HG02870 (cell line): ENCODE data around the gene COX4I1.

Source experiments
- ATAC-seq: cut with Tn5 transposase; IDR thresholded peaks from one replicate; pipeline ENCODE4 v1.9.1; 2021; ENCODE audit warnings: mild to moderate bottlenecking, moderate library complexity; ENCODE audit not compliant: unreplicated experiment

The COX4I1 gene

DNA sequence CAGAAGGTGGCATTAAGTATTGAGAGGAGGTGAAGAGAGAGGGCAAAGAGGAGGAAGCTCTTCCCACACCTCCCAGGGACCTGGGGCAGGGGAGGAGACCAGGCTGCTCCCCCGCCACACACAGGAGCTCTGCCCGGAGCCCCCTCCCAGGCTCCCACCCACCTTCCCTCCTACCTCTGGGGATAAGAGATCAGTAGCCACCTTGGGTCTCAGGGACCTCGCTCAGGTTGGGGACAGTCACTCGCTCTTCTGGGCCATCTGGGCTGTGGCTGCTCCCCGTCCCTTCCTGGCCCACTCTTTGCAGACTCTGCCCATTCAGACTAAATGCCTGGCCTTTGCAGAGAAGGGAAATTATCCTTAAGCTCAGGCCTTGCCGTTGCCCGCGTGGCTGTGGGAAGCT is 33.7 kb upstream of the COX4I1 start:
- no peak for ATAC-seq

DNA sequence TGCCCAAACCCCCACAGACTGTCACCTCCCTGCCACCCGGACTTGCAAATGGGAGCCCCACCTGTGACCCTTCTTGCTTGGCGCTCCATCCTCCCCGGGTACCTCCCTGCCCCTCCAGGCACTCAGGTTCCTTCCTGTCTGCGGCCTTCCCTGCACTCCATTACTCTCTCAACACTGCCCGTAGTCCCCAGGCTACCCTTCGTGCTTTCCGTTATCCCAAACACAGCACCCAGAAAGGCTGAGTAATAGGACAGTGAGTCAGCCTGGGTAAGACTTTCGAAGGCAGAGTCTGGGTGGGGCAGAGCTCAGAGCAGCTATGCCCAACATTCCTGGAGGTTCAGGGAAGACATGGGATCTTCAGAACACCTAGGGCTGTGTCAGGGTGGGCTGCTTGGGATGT is 32.0 kb upstream of the COX4I1 start:
- no peak for ATAC-seq

DNA sequence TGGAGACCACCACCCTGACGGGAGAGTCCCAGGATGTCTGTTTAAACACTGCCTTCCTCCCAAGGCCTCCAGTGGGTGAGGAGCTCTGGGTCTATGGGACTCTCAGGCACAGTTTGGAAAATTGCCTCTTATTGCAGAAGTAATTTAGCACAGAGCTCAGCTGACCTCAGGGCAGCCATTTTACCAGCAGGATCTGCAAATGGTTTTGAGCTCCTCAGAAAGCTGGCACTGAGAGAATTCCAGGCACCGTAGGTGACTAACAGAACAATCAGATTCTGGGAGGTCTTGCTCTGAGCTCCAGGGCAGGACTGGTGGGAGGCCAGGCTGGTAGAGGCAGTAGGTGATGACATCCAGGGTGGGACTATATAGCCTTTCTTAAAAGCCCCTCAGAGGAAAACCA is 31.3 kb upstream of the COX4I1 start:
- no peak for ATAC-seq

DNA sequence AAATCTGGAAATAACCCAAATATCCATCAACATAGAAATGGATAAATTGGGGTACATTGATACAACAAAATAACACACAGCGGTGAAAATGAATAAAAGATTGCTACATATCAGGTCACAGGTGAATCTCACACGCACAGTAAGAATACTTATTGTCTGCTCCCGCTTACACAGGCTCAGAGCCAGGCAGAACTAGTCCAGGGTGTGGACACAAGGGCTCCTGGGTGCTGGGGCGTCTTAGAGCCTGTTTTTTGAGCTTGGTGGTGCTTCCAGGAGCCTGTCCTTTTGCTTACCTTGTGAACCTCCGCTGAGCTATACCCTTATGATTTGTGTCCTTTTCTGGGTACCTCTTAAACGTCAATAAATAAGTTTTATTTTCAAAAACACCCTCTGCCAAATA is 28.8 kb upstream of the COX4I1 start:
- ATAC-seq: no peak

DNA sequence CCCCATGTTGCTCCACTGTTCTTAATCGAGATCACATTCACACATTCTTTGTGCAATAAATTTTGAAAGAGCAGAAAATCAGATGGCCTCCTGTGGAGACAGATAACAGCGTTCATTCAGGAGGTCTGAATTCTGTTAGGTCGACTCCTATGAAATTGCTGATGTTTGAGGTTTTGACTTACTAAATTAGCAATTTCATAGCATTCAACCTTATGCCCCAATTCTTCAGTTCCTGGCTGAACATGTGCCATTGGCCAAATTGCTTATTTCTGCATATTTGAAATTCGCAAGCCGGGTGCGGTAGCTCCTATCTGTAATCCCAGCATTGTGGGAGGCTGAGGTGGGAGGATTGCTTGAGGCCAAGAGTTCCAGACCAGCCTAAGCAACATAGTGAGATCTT is 26.5 kb upstream of the COX4I1 start:
- ATAC-seq: no peak

DNA sequence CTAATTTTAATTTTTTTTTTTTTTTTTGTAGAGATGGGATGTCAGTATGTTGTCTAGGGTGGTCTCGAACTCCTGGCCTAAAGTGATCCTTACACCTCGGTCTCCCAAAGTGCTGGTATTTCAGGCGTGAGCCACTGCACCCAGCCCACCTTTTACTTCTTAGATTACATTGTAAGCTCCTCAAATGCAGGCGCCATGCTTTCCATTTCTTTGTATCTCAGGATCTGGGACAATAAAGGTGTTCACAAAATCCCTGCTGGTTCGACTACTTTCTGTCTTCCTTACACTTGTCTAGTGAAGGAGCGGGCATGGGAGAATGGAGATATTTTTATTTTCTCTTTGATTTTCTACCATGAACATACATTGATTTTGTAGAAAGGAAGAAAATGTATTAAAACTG is 25.4 kb upstream of the COX4I1 start:
- no peak for ATAC-seq

DNA sequence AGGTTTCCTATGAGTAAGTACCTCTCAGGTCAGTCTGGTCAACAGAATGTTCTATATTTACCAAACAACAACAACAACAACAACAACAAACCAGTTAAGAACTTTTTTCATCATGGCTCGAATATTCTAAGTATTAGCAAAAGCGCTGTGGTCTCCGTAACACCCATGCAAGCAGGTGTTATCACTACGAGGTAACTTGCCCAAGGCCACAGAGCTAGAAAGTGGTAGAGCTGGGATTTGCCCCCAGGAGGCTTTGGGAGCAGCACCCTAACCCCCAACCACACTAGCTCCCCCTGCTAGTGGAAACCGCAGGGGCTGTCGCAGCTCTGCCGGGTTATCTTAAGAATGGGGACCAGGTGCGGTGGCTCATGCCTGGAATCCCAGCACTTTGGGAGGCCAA is 24.7 kb upstream of the COX4I1 start:
- no peak for ATAC-seq

DNA sequence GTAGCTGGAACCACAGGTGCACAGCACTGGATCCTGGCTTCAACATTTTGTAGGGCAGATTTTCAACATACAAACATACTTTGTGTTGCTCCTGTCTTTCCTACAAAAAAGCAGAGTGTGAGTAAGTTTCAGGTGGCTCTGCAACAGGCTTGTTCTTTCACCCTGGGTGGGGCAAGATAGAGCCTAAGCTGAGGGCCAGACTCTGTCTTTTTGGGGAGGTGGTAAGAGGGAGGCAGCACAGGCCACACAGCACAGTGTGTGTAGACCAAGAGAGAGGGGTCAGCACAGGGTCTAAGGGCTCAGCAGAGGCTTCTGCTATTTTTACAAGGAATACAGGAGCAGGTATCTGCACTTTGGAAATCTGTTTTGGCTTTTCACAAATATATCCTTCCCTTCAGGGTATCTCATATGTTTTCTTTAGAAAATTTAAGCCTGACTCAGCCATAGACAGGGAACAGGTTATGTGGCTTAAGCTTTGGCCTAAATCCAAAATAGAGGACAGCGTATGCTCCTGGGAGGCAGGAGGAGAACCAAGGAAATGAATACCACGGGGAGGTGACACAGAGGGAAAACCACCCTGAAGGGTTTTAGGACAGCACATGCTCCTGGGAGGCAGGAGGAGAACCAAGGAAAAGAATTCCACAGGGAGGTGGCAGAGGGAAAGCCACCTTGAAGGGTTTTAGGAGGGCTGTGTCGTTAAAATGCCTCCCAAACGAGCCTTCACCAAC is 21.7 kb upstream of the COX4I1 start:
- no peak for ATAC-seq

DNA sequence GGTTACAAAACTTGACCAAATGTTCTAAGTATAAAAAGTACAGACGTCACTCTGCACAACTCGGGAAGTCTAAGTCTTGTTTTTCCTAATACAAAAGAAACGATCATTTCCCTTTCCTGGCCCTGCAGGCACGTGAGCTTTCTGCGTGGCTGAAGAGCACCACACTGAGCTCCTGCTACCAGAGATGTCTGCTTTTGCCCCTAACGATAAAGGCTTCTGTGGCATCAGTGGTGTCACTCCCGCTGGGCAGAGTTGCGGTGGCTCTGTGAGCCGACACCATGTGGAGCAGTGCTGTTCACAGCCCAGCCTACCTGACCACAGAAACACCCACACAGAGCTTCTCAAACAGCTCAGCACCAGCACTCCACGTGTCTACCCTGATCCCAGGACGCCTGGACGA is 20.6 kb upstream of the COX4I1 start:
- ATAC-seq: no peak

DNA sequence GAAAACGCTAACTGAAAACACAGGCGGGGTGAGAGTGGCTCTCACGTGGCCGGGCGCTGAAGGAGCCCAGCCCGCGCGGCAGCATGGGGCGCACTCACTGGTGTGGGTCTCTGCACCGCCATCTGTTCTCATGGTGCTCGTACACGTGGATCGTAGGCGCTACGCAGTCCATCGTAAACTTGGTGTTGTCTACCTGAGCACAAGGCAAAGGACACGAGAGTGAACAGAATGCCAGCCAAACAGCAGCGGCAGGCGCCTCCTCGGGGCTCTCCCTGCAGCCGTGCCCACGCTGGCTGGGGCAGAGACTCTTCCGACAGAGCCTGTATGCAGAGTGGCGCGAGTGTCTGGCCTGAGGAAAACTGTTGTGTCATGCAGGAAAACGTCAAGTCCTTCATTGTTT is 19.2 kb upstream of the COX4I1 start:
- no peak for ATAC-seq

DNA sequence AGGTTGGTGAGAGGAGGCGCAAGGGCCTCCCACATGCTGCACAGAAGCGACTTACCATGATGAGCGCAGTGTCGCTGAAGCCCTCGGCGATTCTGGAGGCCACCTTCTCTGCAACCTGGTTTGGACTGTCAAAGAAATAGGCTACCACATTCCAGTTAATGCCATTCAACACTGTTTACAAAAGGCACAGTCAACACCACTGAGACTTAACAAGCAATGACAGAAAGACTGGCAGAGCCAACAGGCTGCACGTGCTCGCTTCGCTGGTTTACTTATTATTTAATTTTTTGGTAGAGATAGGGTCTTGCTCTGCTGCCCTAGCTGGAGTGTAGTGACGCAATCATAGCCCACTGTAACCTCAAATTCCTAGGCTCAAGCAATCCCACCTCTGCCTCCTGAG is 18.3 kb upstream of the COX4I1 start:
- ATAC-seq: no peak

DNA sequence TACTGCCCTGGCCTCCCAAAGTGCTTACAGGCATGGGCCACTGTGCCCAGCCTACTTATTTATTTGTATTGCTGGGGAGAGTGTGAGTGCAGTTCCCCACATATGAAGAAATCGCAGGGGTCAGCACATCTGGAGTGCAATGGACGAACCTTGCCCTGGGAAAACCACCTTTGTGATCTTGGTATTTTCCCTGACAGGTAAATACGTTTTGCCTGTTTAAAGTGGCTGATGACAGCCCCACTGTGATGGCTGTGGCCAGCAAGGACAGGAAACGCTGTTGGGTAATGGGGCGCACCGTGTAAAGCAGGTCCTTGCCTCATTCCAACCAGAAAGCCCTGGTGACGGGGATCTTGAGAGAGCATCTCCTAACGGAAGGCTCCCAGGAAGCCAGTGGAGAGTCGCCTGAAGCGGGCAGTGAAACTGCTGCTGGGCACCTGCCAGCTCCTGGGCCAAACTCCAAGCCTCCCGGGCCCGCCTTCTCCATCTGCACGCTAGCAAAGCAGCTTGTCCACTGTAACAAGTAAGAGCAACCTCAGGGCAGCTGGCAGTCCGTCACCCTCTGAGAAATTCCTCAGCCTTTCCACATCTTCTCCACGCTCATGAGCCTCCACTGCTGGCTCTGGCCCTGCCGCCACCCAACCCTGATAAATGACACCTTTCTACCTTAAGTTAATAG is 17.7 kb upstream of the COX4I1 start:
- ATAC-seq: no peak

DNA sequence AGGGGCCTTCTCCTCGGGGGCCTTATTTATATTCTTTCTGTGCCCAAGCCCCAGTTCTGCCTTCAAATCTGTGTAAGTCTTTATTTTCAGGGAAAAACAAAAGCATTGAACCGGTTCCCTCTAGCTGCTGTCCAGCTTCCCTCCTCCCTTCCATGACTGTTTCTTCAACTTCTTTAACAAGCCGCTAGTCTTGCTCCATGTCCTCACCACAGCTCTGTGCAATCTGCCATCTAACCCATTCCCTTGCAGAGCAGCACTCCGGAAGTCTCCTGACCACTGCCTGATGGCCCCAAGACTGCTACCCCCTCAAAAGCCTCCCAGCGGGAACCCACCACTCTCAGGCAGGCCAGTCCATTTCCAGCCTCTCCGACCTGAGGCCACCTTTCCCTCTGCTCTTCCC is 17.0 kb upstream of the COX4I1 start:
- no peak for ATAC-seq

DNA sequence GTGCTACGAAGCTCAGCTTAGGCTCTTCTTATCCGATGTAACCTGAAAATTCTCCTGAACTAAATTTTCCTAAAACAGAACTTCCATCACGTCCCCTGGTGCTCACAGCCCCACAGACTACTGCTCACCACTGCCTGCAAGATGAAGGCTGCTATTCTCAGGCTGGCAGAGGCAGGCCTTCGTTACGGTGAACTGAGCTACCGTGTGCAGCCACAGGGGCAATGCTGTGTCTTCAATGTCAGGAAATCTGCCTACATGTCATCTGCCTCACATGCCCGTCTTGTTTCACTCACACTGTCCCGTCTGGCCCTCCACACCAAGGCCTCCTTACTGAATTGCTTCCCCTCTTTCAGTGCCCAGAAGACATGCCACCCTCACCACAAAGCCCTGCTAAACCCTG is 16.1 kb upstream of the COX4I1 start:
- no peak for ATAC-seq

DNA sequence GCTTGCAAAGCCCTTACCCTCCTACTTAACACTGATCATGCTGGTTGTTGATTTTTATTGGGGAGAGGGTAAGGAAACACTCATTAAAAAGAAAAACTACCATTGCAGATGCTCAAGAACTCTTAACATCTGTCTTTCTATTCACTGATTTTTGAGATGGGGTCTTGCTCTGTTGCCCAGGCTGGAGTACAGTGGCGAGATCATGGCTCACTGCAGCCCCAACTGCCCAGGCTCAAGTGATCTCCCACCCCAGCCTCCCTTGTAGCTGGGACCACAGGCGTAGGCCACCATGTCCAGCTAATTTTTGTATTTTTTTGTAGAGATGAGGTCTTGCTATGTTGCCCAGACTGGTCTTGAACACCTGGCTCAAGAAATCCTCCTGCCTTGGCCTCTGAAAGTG is 14.7 kb upstream of the COX4I1 start:
- ATAC-seq: no peak

DNA sequence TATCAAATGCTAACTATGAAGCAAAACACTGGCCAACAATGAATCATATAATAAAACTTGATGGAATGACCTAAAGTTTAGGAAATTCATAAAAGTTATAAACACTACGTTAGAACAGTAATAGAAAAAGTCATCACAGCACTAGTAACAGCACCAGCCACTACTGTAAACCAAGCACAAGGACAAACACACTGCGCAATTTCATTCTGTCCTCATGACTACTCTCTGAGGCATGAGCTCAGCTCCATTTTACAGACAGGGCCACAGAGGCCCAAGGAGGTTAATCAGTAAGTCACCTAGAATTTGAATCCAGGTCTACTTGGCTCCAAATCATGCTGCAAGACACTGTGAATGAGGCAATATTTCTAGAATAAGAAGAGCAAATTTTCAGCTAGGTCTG is 13.6 kb upstream of the COX4I1 start:
- ATAC-seq: no peak

DNA sequence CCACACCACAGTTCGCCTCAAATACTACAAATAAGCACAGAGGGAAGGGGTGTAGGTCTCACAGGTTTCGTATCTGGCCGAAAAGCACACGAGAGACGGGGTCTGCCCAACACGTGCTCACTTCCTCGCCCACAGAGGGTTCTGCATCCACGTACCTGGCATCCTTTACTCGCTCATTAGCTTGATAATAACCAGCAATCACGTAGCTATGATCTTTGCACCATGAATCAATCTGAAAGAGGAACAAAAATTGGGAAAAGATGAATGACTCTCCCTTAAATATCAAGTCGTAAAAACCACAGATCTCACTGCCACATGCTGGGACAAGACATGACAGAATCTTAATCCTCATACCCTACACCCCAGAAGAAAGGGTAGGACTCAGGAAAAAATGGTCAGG is 10.7 kb upstream of the COX4I1 start:
- ATAC-seq: no peak

DNA sequence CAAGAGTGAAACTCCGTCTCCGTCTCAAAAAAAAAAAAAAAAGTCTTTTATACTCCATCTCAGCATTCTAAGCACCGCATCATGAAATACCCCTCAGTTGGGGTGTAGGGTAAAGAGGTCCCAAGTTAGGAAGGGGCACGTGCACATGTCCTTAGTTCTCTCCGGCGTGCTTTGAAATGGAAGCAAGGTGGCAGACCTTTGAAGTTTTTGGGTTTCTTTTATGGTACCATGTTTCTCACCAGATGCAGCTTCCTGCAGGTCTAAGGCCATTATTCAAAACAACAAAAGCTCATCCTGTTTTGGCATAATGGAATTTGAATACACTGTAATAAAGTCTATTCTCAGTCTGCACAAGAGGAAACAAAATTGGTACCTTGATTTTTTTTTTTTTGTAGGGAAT is 9.7 kb upstream of the COX4I1 start:
- ATAC-seq: no peak

DNA sequence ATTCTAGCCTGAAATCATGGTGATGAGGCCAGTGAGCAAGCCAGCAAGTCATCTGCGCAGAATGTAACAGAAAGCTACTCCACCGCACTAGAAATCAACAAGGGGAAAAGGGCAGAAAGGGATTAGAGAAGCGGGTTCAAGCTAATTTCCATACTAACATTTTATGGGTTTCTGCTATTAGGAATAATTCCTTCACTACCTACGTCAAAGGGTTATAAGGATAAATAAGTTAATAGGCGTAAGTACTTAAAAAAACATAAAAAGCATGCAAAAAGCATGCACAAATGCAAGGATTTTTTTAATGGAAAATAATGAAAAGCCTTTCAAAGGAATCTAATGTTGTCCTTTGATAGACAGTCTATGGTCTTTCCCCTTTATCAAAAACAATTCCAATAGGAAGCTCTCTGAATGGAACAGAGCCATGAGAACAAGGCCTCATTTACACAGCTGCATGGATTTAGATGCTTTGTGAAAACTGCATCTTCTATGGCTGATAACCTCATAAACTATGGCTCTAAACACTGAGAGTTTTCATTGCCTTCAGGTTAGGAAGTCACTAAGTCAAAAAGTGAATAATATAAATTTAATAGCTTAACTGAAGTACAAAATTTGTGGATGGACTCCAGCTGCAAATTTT is 5.7 kb upstream of the COX4I1 start:
- no peak for ATAC-seq

DNA sequence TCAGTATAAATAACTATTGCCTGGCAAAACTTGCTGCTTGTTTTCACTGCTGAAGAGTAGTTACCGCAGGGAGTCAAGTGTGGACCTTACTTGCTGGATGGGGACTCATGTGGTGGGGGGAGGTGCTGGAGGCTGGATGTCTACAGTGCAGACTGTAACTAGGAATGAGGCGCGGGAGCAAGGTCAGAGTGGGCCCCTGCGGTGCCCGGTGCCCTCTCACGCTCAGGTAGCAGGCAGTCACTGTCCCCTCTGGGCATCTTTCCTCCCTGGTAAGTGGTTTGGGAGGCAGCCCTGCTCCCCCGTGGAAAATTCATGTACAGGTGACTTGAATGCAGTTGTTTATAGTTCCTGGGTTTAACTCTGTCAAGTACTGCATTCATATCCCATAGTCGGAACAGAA is 4.8 kb upstream of the COX4I1 start:
- ATAC-seq: no peak

DNA sequence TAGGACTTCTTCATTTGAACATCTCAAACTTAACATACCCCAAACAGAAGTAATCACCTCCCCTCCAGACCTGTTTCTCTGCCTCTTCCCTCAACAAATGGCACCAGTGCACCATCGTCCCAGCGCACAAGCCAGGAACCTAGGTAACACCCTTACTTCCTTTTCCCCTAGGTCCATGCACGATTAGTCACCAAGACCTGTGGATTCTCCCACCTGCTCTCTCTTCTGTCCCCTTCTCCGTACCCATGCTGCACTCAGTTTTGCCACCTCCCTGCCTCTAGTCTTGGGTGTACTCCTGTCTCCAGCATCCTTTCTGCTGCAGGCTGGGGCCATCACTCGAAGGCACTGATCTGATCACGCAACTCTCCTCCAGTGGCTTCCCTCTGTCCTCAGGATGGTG is 3.3 kb upstream of the COX4I1 start:
- ATAC-seq: no peak

DNA sequence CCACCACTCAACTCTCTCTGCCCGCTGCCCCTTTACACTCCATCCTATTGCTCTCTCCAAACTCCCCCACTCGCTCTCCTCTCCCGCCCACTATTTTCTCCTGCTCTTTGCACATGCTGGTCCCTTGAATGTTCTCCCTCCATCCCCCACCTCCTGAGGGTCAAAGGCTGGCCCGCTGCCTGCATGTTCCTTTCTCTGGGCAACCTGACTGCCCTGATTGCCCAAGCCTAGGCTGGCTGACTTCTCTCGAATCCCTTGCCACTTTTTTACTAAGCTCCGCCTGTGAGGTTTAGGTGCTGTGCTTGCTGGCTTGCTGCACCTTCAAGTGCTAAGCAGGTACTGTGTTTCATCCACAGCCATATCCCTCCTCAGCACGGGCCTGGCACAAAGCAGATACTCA is 2.9 kb upstream of the COX4I1 start:
- ATAC-seq: no peak
